Choroid plexus epithelial cell (primary cell): ENCODE measurements around the gene SHCBP1.
A peak's percentile ranks its signal among the peaks of the same experiment; 100 is the strongest.

Source experiments
- DNase-seq: peaks from one replicate; pipeline ENCODE4 v3.0.0-alpha.2; 2010; ENCODE audit warnings: low read depth
- H3K4me3 ChIP-seq: 2 replicates; pipeline ENCODE4 v1.5.1; 2011; ENCODE audit warnings: low read depth, mild to moderate bottlenecking, control low read depth, low read length, moderate library complexity
- TF ChIP-seq, protein P1 (sequence below): conservative IDR thresholded peaks from 2 replicates; pipeline ENCODE4 v1.5.1; 2011; ENCODE audit warnings: low read depth, mild to moderate bottlenecking, control low read depth, inconsistent platforms, low read length, moderate library complexity

SHCBP1 gene

GRCh38 chr16:46612121-46612520 lies 9.1 kb downstream of the SHCBP1 start:
- TF ChIP-seq, protein P1, sequence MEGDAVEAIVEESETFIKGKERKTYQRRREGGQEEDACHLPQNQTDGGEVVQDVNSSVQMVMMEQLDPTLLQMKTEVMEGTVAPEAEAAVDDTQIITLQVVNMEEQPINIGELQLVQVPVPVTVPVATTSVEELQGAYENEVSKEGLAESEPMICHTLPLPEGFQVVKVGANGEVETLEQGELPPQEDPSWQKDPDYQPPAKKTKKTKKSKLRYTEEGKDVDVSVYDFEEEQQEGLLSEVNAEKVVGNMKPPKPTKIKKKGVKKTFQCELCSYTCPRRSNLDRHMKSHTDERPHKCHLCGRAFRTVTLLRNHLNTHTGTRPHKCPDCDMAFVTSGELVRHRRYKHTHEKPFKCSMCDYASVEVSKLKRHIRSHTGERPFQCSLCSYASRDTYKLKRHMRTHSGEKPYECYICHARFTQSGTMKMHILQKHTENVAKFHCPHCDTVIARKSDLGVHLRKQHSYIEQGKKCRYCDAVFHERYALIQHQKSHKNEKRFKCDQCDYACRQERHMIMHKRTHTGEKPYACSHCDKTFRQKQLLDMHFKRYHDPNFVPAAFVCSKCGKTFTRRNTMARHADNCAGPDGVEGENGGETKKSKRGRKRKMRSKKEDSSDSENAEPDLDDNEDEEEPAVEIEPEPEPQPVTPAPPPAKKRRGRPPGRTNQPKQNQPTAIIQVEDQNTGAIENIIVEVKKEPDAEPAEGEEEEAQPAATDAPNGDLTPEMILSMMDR = no peak
- H3K4me3 ChIP-seq = no peak overlapping the region
- no peak for DNase-seq

DNA sequence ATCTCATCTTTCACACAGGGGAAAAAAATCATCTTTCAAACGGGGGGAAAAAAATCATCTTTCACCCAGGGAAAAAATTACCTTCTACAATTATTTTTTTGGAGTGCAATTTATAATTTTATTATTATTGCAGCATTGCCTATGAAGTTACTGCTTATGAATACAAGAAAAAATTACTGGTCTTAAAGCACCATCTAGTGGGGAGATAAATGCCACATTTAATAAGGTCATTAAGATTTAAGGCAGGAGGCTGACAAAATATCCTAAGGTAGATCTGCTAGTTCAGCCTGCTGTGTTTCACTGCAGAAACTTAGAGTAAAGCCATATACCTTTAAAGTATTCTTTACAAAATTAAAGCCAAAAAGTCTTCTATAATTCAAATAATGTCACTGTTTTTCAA lies 13.7 kb downstream of the SHCBP1 start:
- TF ChIP-seq, protein P1 = peak; percentile 49
- DNase-seq = peak; percentile 88
- no peak overlapping the region for H3K4me3 ChIP-seq

- no peak overlapping the region for H3K4me3 ChIP-seq
- TF ChIP-seq, protein P1 = no peak
- DNase-seq = no peak
Observed at GRCh38 chr16:46606231-46606630, 14.9 kb downstream of the SHCBP1 start.

DNA sequence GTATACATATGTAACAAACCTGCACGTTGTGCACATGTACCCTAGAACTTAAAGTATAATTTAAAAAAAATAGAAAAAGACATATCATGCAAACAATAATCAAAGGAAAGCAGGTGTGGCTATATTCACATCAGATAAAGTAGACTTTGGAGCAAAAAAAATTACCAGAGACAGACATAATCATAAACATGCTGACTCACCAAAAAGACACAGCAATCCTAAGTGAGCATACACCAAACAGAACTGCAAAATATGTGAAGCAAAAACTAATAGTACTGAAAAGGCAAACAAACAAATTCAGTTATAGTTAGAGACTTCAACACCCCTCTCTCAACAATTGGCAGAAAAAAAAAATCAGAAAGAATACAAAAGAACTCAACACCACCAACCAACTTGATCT lies 29.9 kb downstream of the SHCBP1 start:
- no peak for DNase-seq
- TF ChIP-seq, protein P1 = no peak
- no peak overlapping the region for H3K4me3 ChIP-seq

DNA sequence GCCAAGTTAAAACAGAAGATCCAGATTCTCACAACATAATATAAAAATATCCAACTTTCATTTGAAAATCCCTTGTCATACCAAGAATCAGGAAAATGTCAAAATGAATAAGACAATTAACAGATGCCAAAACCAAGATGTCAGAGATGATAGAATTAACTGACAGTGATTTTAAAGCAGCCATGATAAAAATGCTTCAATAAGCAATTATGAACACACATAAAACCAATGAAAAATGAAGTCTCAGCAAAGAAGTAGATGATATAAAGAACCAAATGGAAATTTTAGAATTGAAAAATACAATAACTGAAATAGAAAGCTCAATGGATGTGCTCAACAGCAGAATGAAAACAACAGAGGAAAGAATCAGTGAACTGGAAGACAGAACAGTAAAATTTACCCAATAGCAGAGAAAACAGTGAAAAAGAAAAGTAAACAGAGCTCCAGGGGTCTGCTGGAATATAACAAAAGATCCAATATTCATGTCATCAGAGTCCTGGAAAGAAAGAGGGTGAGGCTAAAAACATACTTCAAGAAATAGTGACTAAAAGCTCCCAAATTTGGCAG lies 35.1 kb downstream of the SHCBP1 start:
- TF ChIP-seq, protein P1 = no peak
- no peak for DNase-seq
- H3K4me3 ChIP-seq = no peak overlapping the region

DNA sequence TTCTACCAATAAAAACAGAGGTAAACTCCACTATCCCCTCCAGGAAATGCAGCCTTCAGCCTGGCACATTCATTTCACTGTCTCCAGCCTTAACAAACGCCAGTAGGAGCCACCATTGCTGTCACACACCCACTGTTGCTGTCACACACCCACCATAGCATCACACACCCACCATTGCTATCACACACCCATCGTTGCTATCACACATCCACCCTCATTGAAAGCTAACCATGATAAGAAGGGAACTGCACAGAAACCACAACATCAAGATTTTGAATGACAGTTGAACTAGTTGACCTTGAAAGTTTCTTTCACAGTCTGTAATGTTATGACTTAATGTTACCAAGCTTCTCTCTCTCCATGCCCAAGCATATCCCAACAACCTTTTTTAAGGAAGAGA lies 38.1 kb downstream of the SHCBP1 start:
- no peak for DNase-seq
- TF ChIP-seq, protein P1 = no peak
- H3K4me3 ChIP-seq = no peak overlapping the region

- no peak for DNase-seq
- no peak overlapping the region for H3K4me3 ChIP-seq
- TF ChIP-seq, protein P1 = no peak
Observed at GRCh38 chr16:46582313-46582712, 38.9 kb downstream of the SHCBP1 start.
